GM18526 (cell line): Measurements from ENCODE around the gene PTTG1IP2.

Experiments used
- POLR2A ChIP-seq: IDR thresholded peaks from 3 replicates; pipeline ENCODE4 v1.6.1; 2011; ENCODE audit not compliant: insufficient read length; ENCODE audit errors: extremely low read depth

PTTG1IP2 gene

DNA sequence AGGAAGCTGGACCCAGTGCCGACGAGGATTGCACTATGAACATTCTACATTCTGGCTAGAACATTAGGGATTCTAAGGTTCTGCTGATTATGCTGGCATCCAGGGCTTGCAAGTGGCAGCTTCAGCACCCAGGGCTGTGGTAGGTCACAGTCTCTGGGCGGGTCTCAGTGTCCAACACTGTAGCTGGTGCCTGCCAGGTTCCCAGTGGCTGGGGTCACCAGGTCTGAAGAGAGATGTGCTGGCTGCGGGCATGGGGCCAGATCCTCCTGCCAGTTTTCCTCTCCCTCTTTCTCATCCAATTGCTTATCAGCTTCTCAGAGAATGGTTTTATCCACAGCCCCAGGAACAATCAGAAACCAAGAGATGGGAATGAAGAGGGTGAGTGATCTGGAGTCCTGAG lies at the start of gene PTTG1IP2:
Gene PTTG1IP2, plus strand, starts transcription at position 86 of the 400 bp plus-strand sequence. Its CDS starts 148 bp downstream, at position 234.
- no peak for TF ChIP-seq POLR2A

DNA sequence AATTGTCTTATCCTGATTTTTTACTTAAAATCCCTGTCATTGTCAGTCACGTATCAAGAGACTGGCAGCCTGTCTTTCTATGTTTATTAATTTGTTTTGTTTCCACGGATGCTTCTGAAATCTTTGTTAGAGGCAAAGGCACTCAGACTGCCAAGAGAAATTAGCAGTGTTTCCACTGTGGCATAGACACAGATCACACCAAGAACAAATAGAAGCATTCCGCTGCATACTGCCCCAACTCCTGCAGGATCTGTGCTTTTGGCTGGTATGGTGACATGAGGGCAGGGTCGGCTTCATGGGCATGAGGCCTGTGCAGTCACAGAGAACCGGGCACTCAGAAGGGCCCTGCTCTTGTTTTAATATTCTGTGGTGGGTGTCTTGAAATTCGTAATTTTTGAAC lies 47.8 kb upstream of the PTTG1IP2 start:
- no peak for TF ChIP-seq POLR2A

DNA sequence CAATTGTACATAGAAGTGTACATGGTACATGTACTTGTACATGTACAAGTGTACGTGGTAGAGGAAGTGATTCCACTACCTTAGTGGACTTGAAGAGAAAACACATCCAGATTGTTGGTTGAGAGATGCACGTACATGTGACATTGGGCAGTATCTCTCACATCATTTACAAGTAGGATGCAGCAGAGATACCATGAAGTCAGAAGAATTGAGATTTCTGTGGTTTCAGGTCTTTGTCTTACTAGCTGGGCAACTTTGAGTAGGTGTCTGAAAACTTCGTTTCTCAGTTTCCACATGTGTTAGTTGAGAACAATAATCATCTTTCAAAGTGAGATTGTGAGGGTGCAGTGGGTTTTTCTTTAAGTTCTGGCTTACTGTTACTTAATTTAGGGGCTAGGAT lies 44.7 kb upstream of the PTTG1IP2 start:
- TF ChIP-seq POLR2A: no peak

DNA sequence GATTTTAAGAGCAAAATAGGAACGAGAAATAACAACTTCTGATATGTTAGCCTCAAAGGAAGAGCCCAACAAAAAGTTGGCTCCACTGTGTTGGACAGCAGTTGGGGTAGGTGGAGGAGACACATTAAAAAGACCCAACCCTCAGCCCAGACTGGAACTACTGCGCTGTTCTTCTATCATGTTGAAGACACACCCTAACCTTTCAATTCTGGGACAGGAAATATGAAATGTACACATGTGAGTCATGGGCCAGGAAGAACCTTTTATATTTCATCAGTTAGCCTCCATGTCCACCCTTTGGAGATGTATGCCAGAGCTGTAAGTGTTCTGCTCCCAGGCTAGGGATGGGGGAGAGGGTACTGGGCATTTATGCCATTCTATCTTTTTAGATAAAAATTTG lies 44.1 kb upstream of the PTTG1IP2 start:
- TF ChIP-seq POLR2A: no peak

DNA sequence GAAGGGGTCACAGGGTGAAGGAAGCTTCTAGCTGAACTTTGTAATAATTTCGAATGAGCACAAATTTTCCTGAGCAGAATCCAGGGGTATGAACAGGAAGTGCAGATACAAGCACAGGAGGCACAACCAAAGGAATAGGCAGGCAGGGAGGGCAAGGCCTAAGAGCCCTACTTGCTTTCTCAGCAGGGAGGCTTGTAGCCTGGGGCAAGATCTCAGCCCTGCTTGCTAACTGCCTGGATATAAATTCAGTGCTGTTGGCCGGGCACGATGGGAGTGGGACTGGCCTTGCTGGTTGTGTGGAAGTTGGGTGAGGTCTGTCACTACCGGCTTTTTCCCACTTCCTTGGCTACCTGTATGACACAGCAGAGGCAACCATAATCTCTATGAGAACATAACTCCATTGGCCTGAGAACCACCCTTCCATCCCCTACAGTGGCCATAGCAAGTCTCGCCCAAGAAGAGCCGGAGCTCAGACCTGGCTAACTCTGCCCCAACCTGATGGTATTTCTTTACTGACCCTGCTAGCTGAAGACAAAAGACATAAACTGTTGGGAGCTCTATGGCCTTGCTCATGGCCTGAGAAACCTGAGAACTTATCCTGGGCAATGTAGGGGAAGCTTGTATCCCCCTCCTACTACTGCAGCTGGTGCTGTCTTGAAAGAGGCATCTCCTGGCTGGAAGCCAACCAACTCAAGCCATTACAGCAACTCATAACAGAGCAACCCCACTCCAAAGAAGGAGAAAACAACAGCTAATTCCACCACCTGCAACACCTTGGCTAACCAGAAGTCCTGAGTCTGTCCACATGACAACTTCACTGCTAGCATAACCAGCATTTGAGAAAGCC lies 38.6 kb upstream of the PTTG1IP2 start:
- TF ChIP-seq POLR2A: no peak

DNA sequence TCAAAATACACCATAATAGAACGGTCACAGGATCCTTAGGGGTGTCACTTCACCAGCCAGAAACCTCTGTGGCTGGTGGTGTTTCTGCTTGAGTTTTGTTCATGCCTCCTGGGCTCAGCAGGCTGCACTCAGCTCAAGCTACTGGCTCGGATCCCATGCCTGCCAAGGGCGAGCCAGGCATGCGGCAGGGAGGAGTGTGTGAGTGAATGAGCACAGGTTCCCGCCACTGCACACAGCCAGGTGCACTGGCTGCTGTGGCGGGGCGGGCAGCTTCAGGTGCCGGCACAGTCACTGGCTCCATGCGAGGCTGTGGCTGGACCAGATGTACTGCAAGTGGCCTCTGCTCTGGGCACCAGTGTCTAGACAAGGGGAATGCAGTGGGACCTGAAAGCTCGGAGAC lies 36.7 kb upstream of the PTTG1IP2 start:
- no peak for TF ChIP-seq POLR2A

DNA sequence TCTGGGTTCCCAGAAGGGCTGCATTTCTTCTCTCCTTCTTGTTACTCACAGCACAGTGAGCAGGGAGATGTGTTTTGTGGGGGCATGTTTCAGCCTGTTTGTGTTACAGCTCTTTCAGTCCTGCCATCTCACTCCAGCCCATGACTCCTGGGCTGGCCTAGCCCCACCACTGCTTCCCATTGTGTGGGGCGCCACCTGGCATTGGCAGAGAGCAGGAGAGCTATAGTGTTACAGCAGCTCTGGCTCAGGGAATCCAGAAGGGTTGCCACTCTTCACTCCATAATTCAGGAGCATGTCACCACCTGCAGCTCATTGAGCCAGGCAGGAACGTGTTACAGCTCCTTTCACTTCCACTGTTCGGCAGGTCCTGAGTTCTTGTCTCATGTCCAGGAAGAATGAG lies 36.2 kb upstream of the PTTG1IP2 start:
- no peak for TF ChIP-seq POLR2A

DNA sequence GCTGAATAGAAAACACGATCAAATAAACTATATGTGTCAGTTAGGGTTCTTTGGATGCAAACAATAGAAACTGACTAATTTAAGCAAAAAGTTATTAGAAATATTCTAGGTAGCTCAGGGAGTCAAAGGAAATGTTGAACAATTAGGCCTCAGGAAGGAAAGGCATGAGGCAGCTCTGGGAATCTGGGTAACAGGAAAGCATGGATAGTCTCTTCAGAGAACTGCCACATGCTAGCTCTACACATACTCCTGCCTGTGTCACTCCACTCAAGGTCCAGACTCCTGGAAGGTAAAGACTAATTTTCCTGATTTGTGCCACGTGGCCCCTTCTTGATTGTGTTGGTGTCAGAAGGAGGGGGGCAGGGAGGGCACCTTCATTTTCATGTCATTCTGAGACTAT lies 23.8 kb upstream of the PTTG1IP2 start:
- TF ChIP-seq POLR2A: no peak

DNA sequence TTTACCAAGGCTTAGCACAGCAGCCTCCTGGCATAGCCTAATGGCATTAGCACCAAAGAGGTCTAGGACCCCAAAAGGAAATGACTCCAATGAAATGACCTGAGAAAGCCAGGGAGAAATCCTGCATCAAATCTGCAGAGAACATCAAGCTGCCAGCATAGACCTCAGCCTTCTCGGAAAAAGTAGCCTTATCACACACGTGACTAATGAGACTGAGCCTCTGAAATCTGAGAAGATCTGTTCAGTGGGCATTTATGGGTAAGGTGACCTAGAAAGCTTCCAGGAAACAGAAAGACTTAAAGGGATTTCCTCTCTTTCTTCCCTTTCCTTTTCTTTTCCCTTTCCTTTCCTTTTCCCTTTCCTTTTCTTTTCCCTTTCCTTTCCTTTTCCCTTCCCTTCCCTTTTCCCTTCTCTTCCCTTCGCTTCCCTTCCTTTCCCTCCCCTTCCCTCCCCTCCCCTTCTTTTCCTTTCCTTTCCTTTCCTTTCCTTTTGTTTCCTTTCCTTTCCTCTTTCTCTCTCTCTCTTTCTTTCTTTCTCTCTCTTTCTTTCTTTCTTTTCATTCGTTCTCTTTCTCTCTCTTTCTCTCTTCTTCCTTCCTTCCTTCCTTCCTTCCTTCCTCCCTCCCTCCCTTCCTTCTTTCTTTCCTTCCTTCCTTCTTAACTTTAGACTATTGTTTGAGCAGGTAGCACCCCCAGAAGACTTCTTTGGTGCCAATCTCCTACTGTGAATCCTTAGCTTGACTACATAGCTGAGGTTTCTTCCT lies 23.1 kb upstream of the PTTG1IP2 start:
- TF ChIP-seq POLR2A: no peak

DNA sequence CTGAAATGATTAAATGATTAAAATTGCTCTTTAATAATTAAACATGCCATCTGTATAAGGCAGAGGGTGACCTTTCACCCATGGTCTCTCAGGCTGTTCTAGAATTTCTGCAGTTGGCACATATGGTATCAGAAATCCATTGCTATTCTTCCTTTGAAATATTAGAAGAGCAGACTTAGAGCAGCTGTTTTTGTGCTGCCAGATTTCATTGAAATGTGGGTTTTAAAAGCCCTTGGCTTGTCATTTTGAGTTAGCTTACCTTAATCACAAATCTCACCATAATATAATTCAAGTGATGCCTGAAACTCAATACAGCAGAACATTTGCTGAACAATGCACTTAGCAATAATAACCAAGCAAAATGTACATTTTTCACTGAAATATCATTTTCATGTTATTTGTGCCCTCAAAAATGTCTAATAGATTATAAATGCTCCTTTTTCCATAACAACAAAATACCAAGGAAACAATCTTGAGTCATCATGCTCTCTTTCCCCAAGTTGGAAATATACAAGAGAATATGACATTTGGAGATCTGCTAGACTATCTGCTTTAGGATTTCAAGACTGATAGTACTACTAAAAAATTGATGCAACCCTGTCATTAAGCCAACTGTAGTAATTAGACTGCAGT lies 16.1 kb upstream of the PTTG1IP2 start:
- no peak for TF ChIP-seq POLR2A

DNA sequence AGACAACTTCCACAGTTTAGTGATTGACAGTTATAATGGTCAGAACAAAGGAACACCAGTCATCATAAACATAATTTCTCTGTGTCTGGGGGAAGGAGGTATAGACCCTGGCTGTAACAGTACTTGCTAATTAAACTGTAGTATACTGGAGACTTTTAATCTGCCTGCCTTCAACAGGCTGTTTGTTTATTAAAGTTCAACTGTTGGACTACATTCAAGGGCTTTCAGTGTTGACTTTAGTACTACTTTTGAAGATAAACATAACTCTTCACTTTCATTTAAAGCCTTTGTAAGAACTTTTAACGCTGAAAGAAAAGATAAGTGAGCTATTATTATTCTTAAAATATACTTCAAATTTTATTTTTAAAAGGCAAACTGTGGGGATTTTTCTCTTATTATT lies 15.5 kb upstream of the PTTG1IP2 start:
- TF ChIP-seq POLR2A: no peak

DNA sequence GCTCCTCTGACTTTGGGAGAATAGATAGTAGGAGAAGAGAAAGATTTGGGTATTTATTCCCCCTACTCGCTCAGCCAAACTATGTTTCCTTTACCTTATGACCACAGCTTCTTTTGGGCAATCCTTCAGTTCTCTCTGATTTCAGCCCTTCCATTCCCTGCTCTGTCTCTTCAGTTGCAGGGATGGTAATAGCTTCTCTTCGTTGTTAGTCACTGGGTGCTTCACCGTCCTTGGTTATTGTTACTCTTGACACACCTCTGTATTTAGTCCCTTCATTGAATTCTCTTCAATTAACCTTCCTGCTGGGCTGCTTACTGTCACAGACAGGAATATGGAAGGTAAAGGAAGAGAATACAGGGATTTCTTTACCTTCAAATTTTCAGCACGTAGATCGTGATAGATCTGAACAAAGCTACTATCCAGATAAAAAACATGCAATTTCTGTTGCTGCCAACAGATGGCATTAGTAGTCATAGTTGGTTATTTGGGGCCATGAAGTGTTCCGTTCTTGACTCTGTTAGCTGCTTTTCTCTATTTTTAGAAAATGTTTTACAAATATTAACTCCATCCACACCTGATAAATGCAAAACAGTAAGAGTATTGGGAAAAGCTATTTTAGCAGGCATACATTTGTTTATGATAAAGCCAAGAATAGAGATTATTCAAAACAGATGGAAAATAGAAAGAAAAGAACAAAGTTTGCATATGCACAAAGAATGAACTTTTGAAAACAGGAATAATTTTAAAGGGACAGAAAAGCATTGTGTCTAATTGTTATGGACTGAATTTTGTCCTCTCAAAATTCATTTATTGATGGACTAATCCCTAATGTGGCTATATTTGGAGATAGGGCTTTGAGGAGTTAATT lies 14.0 kb upstream of the PTTG1IP2 start:
- no peak for TF ChIP-seq POLR2A

DNA sequence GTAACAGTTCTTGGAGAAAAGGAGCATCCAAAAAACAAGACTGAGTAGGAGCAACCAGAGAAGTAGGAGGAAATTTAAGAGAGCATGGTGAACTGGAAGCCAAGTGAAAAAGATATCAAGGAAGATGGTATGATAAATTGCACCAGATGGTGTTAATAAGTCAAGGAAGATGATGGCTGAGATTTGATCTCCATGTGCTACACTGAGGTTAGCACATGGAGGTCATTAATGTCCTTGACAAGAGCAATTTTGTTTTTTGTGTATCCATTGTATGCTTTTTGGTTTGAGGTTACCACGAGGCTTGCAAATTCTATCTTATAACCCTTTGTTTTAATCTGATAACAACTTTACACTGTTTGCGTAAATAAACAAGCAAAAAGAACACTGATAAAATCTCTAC lies 11.3 kb upstream of the PTTG1IP2 start:
- TF ChIP-seq POLR2A: no peak

DNA sequence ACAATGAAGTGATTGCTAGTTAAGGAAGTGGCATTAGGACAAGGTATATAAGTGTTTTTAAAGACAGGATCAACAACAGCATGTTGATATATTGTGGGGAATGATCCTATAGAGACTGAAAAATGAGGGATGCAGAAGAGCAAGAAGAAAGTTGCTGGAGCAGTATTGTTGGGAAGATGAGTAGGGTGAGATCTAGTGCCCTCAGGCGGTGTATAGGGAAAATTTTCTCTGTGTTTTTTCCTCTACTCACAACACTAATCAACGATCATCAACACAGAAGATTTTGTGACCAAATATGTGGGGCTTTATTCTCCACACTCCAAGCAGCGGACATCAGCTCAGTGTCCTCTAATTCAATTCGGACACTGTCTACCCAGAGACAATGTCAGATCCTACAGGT lies 9.6 kb upstream of the PTTG1IP2 start:
- TF ChIP-seq POLR2A: no peak

DNA sequence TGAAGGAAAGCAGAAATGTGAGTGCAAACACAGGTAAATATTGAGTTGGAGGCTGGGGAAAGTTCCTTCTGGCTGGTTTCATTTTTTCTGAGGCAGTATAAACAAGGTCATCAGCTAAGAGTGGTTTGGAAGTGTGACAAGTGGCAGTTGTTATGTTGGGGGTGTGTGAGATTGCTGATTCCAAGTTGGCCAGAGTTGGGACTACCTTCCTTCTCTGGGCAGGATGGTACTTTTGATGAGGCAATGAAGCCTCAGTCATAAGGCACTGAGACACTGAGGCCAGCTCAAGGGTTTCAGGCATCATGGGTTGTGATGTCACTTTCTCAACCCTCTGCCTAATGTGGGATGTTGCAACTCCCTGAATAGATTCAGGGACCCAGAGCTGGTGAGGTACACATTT lies 8.2 kb upstream of the PTTG1IP2 start:
- no peak for TF ChIP-seq POLR2A

DNA sequence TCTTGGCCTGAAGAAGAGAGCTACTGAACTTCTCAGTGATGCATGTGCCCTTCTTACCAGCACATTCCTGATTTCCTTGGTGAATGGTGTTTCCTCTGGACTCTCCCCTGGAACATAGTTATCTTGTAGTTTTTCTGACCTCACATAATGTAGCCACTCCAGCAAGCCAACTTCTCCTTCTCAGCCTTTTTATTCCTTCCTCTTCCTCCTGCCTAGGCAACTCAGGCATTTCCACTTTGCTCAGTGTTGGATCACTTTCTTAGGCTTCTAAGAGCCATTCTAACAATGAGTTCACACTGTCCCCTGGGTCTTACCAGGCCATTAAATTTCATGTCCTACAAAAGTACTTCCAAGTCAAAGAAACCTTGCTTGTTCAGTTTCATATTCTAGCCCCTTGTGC lies 3.6 kb upstream of the PTTG1IP2 start:
- TF ChIP-seq POLR2A: no peak
